Measurements from ENCODE around the gene KRTAP10-12. TPM values are rescaled to one million over a fixed set of nuclear protein-coding genes. Genes with fewer than 3 reads are reported as not detected.

The KRTAP10-12 gene
- total RNA-seq, 1 experiment from 2014 or later, result not detected

DNA sequence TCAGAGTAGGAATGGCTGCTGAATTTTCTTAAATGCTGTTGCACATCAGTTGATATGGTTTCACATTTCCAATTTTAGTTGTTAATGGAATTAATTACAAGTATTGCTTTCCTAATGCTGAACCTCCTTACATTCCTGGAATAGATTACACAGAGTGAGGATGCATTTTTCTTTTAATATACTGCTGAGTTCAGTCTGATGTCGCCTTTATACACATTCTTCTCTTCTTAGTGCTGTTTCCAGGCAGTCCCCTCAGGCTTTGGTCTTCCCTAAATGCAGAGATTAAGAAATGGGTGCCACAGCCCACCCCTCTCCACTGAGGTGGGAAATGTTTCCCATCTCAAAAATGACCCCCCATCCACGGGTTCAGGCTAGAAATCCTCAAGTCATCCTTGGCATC, 21.1 kb downstream of the KRTAP10-12 start:
- in situ Hi-C loops (cut with HindIII; ENCODE audit: low pct_unique_long_range_greater_than_20kb, low sequenced_read_pairs) (no loop called here), intact Hi-C loops (cut with micrococcal nuclease; ENCODE audit: unreplicated experiment) (no loop called here)
- TF ChIP-seq CTCF (IDR thresholded peaks at IDR 0.05) (no peak), SIN3A (IDR thresholded peaks at IDR 0.05; ENCODE audit: borderline replicate concordance, insufficient read depth, low read depth, low read length) (no peak), TCF7L2 (IDR thresholded peaks at IDR 0.05; ENCODE audit: low read depth, low read length) (no peak), POLR2AphosphoS5 (IDR thresholded peaks at IDR 0.05; ENCODE audit: low read depth, low read length) (no peak)
- TF ChIP-seq, protein P1, sequence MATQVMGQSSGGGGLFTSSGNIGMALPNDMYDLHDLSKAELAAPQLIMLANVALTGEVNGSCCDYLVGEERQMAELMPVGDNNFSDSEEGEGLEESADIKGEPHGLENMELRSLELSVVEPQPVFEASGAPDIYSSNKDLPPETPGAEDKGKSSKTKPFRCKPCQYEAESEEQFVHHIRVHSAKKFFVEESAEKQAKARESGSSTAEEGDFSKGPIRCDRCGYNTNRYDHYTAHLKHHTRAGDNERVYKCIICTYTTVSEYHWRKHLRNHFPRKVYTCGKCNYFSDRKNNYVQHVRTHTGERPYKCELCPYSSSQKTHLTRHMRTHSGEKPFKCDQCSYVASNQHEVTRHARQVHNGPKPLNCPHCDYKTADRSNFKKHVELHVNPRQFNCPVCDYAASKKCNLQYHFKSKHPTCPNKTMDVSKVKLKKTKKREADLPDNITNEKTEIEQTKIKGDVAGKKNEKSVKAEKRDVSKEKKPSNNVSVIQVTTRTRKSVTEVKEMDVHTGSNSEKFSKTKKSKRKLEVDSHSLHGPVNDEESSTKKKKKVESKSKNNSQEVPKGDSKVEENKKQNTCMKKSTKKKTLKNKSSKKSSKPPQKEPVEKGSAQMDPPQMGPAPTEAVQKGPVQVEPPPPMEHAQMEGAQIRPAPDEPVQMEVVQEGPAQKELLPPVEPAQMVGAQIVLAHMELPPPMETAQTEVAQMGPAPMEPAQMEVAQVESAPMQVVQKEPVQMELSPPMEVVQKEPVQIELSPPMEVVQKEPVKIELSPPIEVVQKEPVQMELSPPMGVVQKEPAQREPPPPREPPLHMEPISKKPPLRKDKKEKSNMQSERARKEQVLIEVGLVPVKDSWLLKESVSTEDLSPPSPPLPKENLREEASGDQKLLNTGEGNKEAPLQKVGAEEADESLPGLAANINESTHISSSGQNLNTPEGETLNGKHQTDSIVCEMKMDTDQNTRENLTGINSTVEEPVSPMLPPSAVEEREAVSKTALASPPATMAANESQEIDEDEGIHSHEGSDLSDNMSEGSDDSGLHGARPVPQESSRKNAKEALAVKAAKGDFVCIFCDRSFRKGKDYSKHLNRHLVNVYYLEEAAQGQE (IDR thresholded peaks at IDR 0.05; ENCODE audit: insufficient read depth in 1 of 2, low read depth in 2 of 2, low read length in 1 of 2), result no peak
- no TSS peak for BruUV-seq (replicated peaks)
- Histone ChIP-seq H3K4me3 (ENCODE audit: low read depth in 2 of 2, low read length in 2 of 2) (no peak overlapping the region), H3K27me3 (ENCODE audit: control insufficient read depth, insufficient read depth, low read length) (no peaks in the 10 kb centered on the region), H3K27ac (ENCODE audit: low read length) (no peak overlapping the region), H3K9me3 (ENCODE audit: control insufficient read depth, insufficient read depth, low read depth, low read length) (no peaks in the 10 kb centered on the region), H3K36me3 (ENCODE audit: control insufficient read depth, insufficient read depth, low read length) (no peaks in the 10 kb centered on the region), H3K4me1 (ENCODE audit: control insufficient read depth, insufficient read depth, low read length) (no peaks in the 10 kb centered on the region)
- no peak for ATAC-seq
- ChIA-PET POLR2A (no interaction called here), CTCF (no interaction called here)
- DNase-seq (ENCODE audit: low read depth, low spot score), result no peak

DNA sequence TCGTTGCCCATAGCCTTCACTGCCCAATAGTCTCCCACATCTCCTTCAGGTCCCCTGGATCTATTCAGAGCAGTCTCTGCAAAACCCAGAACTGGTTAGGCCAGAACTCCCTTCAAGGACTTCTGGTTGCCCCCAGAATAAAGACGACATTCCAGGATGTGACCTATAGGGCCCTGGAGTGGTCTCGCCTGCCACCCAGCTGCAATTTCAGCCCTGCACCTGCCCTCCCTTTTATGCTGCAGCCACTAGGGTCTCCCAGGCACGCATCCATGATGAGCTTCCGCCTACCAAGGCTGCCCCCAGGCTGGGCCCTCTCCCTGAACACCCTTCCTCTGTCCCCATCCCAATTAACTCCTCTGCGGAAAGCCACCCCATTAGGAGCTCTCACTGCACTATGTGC, 21.6 kb downstream of the KRTAP10-12 start:
- no peak for TF ChIP-seq CTCF (IDR thresholded peaks at IDR 0.05)
- TF ChIP-seq POLR2AphosphoS5 (IDR thresholded peaks at IDR 0.05; ENCODE audit: low read depth, low read length), result no peak
- no peak for TF ChIP-seq SIN3A (IDR thresholded peaks at IDR 0.05; ENCODE audit: borderline replicate concordance, insufficient read depth, low read depth, low read length)
- TF ChIP-seq TCF7L2 (IDR thresholded peaks at IDR 0.05; ENCODE audit: low read depth, low read length), result no peak
- TF ChIP-seq, protein P1 (IDR thresholded peaks at IDR 0.05; ENCODE audit: insufficient read depth in 1 of 2, low read depth in 2 of 2, low read length in 1 of 2), result no peak
- H3K27me3 ChIP-seq (ENCODE audit: control insufficient read depth, insufficient read depth, low read length), result no peaks in the 10 kb centered on the region
- ChIA-PET CTCF (no interaction called here), POLR2A (interaction anchor here (0.5 kb wide), 1 partner anchor 1125 kb away, joined by 3 read pairs; no protein-coding TSS in a partner anchor)
- in situ Hi-C loops (cut with HindIII; ENCODE audit: low pct_unique_long_range_greater_than_20kb, low sequenced_read_pairs) (no loop called here), intact Hi-C loops (cut with micrococcal nuclease; ENCODE audit: unreplicated experiment) (no loop called here)
- no peaks in the 10 kb centered on the region for H3K36me3 ChIP-seq (ENCODE audit: control insufficient read depth, insufficient read depth, low read length)
- DNase-seq (ENCODE audit: low read depth, low spot score) (no peak), ATAC-seq (no peak)
- no TSS peak for BruUV-seq (replicated peaks)
- no peak overlapping the region for H3K27ac ChIP-seq (ENCODE audit: low read length)
- H3K9me3 ChIP-seq (ENCODE audit: control insufficient read depth, insufficient read depth, low read depth, low read length), result no peaks in the 10 kb centered on the region
- no peak overlapping the region for H3K4me3 ChIP-seq (ENCODE audit: low read depth in 2 of 2, low read length in 2 of 2)
- no peaks in the 10 kb centered on the region for H3K4me1 ChIP-seq (ENCODE audit: control insufficient read depth, insufficient read depth, low read length)

Data from Panc1 (cell line).